HepG2 (cell line): ENCODE measurements around the gene ST3GAL2. TPM values are rescaled to one million over a fixed set of nuclear protein-coding genes. Genes with fewer than 3 reads are reported as not detected.

Experiments used
- ATF7 ChIP-seq, 2 experiments: fragments of 450-650 bp in 1 of 2; sonication (generic) in 1 of 2; formaldehyde crosslinking in 1 of 2; IDR thresholded peaks; 2 replicates each; pipeline versions ENCODE4 v1.4.0 to v1.6.1; 2016 to 2020; ENCODE audit warnings: antibody characterized with exemption in 1 of 2, mild to moderate bottlenecking in 1 of 2, missing genetic modification reagents in 1 of 2
- GRHL1 ChIP-seq: sonication (generic); formaldehyde crosslinking; conservative IDR thresholded peaks from 2 replicates; pipeline ENCODE4 v1.8.0; 2022; ENCODE audit warnings: missing genetic modification reagents
- KLF15 ChIP-seq: sonication (generic); formaldehyde crosslinking; IDR thresholded peaks from 2 replicates; pipeline ENCODE4 v1.8.1; 2023; ENCODE audit warnings: borderline replicate concordance, mild to moderate bottlenecking, inconsistent platforms, missing genetic modification reagents, mixed read lengths
- NR3C1 ChIP-seq: sonication (generic); formaldehyde crosslinking; IDR thresholded peaks from 2 replicates; pipeline ENCODE4 v1.4.0; 2020; ENCODE audit warnings: missing genetic modification reagents
- POLR2AphosphoS5 ChIP-seq: IDR thresholded peaks from 2 replicates; pipeline ENCODE4 v1.6.1; 2012; ENCODE audit warnings: low read depth, low read length
- TOPORS ChIP-seq: sonication (generic); formaldehyde crosslinking; IDR thresholded peaks from 2 replicates; pipeline ENCODE4 v1.8.0; 2023; ENCODE audit warnings: mild to moderate bottlenecking, missing genetic modification reagents
- ZBTB7B ChIP-seq: sonication (generic); formaldehyde crosslinking; IDR thresholded peaks from 2 replicates; pipeline ENCODE4 v1.4.0; 2020; ENCODE audit warnings: missing genetic modification reagents
- ZFP90 ChIP-seq: sonication (generic); formaldehyde crosslinking; IDR thresholded peaks from 2 replicates; pipeline ENCODE4 v1.8.0; 2022; ENCODE audit warnings: missing genetic modification reagents, mild to moderate bottlenecking, inconsistent platforms, borderline replicate concordance
- ZNF3 ChIP-seq: IDR thresholded peaks from 2 replicates; pipeline ENCODE4 v1.7.0; 2017; ENCODE audit warnings: inconsistent platforms
- ZNF572 ChIP-seq: sonication (generic); formaldehyde crosslinking; IDR thresholded peaks from 2 replicates; pipeline ENCODE4 v1.5.1; 2020; ENCODE audit warnings: mild to moderate bottlenecking, missing genetic modification reagents
- ZNF691 ChIP-seq: sonication (generic); formaldehyde crosslinking; IDR thresholded peaks from 2 replicates; pipeline ENCODE4 v1.4.0; 2020; ENCODE audit warnings: missing genetic modification reagents, low read depth, mild to moderate bottlenecking, borderline replicate concordance
- ZNF710 ChIP-seq: sonication (generic); formaldehyde crosslinking; IDR thresholded peaks from 2 replicates; pipeline ENCODE4 v1.5.0; 2020; ENCODE audit warnings: mild to moderate bottlenecking, missing genetic modification reagents, borderline replicate concordance
- ZNF782 ChIP-seq: sonication (generic); formaldehyde crosslinking; IDR thresholded peaks from 2 replicates; pipeline ENCODE4 v1.4.0; 2020; ENCODE audit warnings: missing genetic modification reagents, mild to moderate bottlenecking, borderline replicate concordance
- polyA plus RNA-seq, 8 experiments: library from polyadenylated mRNA; depleted of rRNA in 3 of 8; stranded (reverse) in 7 of 8; unstranded in 1 of 8; fragments of >200 nt; fragmentation: Illumina TruSeq in 4 of 8; extraction: Trizol in 4 of 8; gene quantifications; 2 replicates each; pipeline versions ENCODE4 v1.2.1 to v1.2.3, GENCODE V29; 2011 to 2016; ENCODE audit warnings: low read depth in 4 of 8, missing spikeins in 1 of 8, mixed read lengths in 1 of 8; ENCODE audit not compliant: insufficient read depth in 1 of 8
- total RNA-seq, 5 experiments: library from RNA; depleted of rRNA; stranded (reverse); fragments of >200 nt; fragmentation: Illumina TruSeq; extraction: Trizol; gene quantifications; 2 replicates each; pipeline ENCODE4 v1.2.3, GENCODE V29; 2016; ENCODE audit warnings: low read depth in 1 of 5
- TF ChIP-seq, protein P1 (sequence below): sonication (generic); formaldehyde crosslinking; IDR thresholded peaks from 2 replicates; pipeline ENCODE4 v1.4.0; 2020; ENCODE audit warnings: missing genetic modification reagents, mild to moderate bottlenecking, borderline replicate concordance
- TF ChIP-seq, protein P2 (sequence below): IDR thresholded peaks from 2 replicates; pipeline ENCODE4 v1.6.1; 2016; ENCODE audit warnings: low read depth
- TF ChIP-seq, protein P3 (sequence below): sonication (generic); formaldehyde crosslinking; IDR thresholded peaks from 2 replicates; pipeline ENCODE4 v1.4.0; 2020; ENCODE audit warnings: missing genetic modification reagents

Gene ST3GAL2
- total and polyA plus RNA-seq, 2 of the 13 experiments (the other 11 are each of a cell fraction or from before 2014, with no cell fraction given), result 16.3 to 24.9 TPM

- no peak for TF ChIP-seq ZNF710 (CRISPR knock-in tag)
- TF ChIP-seq ZNF3 (CRISPR knock-in tag), result no peak
- TF ChIP-seq ZFP90 (CRISPR knock-in tag), result no peak
- TF ChIP-seq KLF15, result no peak
- TF ChIP-seq POLR2AphosphoS5, result 0 out of 2 replicates have a peak, but pooled peaks have one; percentile 45
- TF ChIP-seq, protein P1, sequence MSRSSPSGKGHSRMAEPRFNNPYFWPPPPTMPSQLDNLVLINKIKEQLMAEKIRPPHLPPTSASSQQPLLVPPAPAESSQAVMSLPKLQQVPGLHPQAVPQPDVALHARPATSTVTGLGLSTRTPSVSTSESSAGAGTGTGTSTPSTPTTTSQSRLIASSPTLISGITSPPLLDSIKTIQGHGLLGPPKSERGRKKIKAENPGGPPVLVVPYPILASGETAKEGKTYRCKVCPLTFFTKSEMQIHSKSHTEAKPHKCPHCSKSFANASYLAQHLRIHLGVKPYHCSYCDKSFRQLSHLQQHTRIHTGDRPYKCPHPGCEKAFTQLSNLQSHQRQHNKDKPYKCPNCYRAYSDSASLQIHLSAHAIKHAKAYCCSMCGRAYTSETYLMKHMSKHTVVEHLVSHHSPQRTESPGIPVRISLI, result no peak
- no peak for TF ChIP-seq TOPORS (CRISPR knock-in tag)
- peak; percentile 61; the same call in 1 of the 2 replicates for TF ChIP-seq ZNF691
- no peak for TF ChIP-seq ZNF572 (CRISPR knock-in tag)
- no peak for TF ChIP-seq GRHL1 (CRISPR knock-in tag)
- TF ChIP-seq ATF7 (IDR thresholded peaks at IDR 0.05), result no peak
- no peak for TF ChIP-seq ATF7 (CRISPR knock-in tag; IDR thresholded peaks at IDR 0.05)
- no peak for TF ChIP-seq NR3C1 (CRISPR knock-in tag)
- TF ChIP-seq ZNF782 (CRISPR knock-in tag), result no peak
- TF ChIP-seq, protein P2, sequence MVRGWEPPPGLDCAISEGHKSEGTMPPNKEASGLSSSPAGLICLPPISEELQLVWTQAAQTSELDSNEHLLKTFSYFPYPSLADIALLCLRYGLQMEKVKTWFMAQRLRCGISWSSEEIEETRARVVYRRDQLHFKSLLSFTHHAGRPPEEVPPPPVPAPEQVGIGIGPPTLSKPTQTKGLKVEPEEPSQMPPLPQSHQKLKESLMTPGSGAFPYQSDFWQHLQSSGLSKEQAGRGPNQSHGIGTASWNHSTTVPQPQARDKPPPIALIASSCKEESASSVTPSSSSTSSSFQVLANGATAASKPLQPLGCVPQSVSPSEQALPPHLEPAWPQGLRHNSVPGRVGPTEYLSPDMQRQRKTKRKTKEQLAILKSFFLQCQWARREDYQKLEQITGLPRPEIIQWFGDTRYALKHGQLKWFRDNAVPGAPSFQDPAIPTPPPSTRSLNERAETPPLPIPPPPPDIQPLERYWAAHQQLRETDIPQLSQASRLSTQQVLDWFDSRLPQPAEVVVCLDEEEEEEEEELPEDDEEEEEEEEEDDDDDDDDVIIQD (CRISPR knock-in tag), result no peak
- TF ChIP-seq ZBTB7B, result no peak
- TF ChIP-seq, protein P3, sequence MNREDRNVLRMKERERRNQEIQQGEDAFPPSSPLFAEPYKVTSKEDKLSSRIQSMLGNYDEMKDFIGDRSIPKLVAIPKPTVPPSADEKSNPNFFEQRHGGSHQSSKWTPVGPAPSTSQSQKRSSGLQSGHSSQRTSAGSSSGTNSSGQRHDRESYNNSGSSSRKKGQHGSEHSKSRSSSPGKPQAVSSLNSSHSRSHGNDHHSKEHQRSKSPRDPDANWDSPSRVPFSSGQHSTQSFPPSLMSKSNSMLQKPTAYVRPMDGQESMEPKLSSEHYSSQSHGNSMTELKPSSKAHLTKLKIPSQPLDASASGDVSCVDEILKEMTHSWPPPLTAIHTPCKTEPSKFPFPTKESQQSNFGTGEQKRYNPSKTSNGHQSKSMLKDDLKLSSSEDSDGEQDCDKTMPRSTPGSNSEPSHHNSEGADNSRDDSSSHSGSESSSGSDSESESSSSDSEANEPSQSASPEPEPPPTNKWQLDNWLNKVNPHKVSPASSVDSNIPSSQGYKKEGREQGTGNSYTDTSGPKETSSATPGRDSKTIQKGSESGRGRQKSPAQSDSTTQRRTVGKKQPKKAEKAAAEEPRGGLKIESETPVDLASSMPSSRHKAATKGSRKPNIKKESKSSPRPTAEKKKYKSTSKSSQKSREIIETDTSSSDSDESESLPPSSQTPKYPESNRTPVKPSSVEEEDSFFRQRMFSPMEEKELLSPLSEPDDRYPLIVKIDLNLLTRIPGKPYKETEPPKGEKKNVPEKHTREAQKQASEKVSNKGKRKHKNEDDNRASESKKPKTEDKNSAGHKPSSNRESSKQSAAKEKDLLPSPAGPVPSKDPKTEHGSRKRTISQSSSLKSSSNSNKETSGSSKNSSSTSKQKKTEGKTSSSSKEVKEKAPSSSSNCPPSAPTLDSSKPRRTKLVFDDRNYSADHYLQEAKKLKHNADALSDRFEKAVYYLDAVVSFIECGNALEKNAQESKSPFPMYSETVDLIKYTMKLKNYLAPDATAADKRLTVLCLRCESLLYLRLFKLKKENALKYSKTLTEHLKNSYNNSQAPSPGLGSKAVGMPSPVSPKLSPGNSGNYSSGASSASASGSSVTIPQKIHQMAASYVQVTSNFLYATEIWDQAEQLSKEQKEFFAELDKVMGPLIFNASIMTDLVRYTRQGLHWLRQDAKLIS, result no peak
Observed at GRCh38 chr16:70430667-70431536, 8.0 kb downstream of the ST3GAL2 start (continued).
